ENCODE data around the gene LRRC71.
A peak's percentile ranks its signal among the peaks of the same experiment; 100 is the strongest.

The LRRC71 gene

GRCh38 chr1:156882543-156882942 is 37.9 kb upstream of the LRRC71 start:
- H3K27ac ChIP-seq (ENCODE audit: low read length), result no peak overlapping the region
- no peaks in the 10 kb centered on the region for H3K36me3 ChIP-seq (ENCODE audit: control insufficient read depth in 1 of 2, insufficient read depth in 2 of 2, low read length in 2 of 2)
- H3K27me3 ChIP-seq (ENCODE audit: low read depth, low read length), result peaks cover 6% of the 10 kb centered on the region
- H3K4me1 ChIP-seq (ENCODE audit: control insufficient read depth in 1 of 2, insufficient read depth in 2 of 2, low read length in 2 of 2), result no peaks in the 10 kb centered on the region
- no peak overlapping the region for H3K4me3 ChIP-seq (ENCODE audit: low read depth in 1 of 2, low read length in 2 of 2)
- no peaks in the 10 kb centered on the region for H3K9me3 ChIP-seq (ENCODE audit: control insufficient read depth in 1 of 2, low read length in 2 of 2)

GRCh38 chr1:156883919-156884318 is 36.5 kb upstream of the LRRC71 start:
- no peak overlapping the region for H3K4me3 ChIP-seq (ENCODE audit: low read depth in 1 of 2, low read length in 2 of 2)
- no peak overlapping the region for H3K27ac ChIP-seq (ENCODE audit: low read length)
- no peaks in the 10 kb centered on the region for H3K9me3 ChIP-seq (ENCODE audit: control insufficient read depth in 1 of 2, low read length in 2 of 2)
- no peaks in the 10 kb centered on the region for H3K4me1 ChIP-seq (ENCODE audit: control insufficient read depth in 1 of 2, insufficient read depth in 2 of 2, low read length in 2 of 2)
- peaks cover 6% of the 10 kb centered on the region for H3K27me3 ChIP-seq (ENCODE audit: low read depth, low read length)
- H3K36me3 ChIP-seq (ENCODE audit: control insufficient read depth in 1 of 2, insufficient read depth in 2 of 2, low read length in 2 of 2), result no peaks in the 10 kb centered on the region

DNA sequence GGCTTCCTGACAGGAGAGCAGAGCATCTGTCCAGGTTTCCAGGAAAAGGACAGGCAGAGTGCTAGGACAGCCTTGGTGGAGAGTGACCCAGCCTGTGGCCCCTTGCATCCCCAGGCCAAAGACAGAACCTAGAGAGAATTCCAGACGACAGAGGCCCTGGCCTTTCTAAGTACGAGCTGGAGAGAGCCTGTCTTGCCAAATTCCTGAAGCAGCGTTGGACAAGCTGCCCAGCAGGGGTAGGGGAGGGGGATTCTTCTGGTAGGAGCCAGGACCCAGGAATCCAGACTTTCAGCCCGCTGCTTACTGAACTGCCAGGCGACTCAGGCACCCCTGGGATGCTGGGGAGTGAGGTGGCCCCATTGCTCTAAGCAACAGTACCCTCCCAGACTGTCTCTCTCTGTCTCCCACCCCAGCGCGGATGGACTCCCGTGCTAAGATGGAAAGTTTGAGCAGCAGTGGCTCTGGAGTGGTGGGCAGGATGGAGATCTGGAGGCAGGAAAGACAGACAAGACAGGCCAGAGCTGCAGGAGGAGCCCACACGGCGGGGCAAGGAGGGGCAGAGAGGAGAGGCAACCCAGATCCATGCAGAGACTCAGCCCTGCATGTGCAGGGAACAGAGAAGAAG is 35.8 kb upstream of the LRRC71 start:
- H3K36me3 ChIP-seq (ENCODE audit: control insufficient read depth in 1 of 2, insufficient read depth in 2 of 2, low read length in 2 of 2), result no peaks in the 10 kb centered on the region
- H3K27me3 ChIP-seq (ENCODE audit: low read depth, low read length), result peaks cover 6% of the 10 kb centered on the region
- no peaks in the 10 kb centered on the region for H3K9me3 ChIP-seq (ENCODE audit: control insufficient read depth in 1 of 2, low read length in 2 of 2)
- no peaks in the 10 kb centered on the region for H3K4me1 ChIP-seq (ENCODE audit: control insufficient read depth in 1 of 2, insufficient read depth in 2 of 2, low read length in 2 of 2)
- no peak overlapping the region for H3K4me3 ChIP-seq (ENCODE audit: low read depth in 1 of 2, low read length in 2 of 2)
- H3K27ac ChIP-seq (ENCODE audit: low read length), result no peak overlapping the region

DNA sequence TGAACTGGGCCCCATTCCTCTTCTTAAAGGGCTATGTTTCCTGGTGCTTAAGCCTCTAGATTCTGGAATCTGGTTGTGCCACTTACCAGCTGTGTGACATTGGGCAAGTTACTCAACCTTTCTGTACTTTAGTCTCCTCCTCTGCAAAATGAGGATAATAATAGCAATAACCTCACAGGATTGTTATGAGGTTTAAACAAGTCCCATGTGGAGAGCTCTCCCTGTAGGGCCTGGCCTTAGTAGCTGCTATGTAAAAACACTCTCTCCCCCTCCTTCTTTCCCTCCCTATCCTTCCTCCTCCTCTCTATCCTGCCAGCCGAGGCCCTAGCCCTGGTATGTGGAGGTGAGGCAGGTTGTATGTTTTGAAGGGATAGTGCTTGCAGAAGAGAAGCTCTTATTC is 35.1 kb upstream of the LRRC71 start:
- peaks cover 6% of the 10 kb centered on the region for H3K27me3 ChIP-seq (ENCODE audit: low read depth, low read length)
- no peak overlapping the region for H3K4me3 ChIP-seq (ENCODE audit: low read depth in 1 of 2, low read length in 2 of 2)
- no peaks in the 10 kb centered on the region for H3K9me3 ChIP-seq (ENCODE audit: control insufficient read depth in 1 of 2, low read length in 2 of 2)
- H3K36me3 ChIP-seq (ENCODE audit: control insufficient read depth in 1 of 2, insufficient read depth in 2 of 2, low read length in 2 of 2), result no peaks in the 10 kb centered on the region
- H3K27ac ChIP-seq (ENCODE audit: low read length), result no peak overlapping the region
- H3K4me1 ChIP-seq (ENCODE audit: control insufficient read depth in 1 of 2, insufficient read depth in 2 of 2, low read length in 2 of 2), result no peaks in the 10 kb centered on the region

- H3K27me3 ChIP-seq (ENCODE audit: low read depth, low read length), result peaks cover 6% of the 10 kb centered on the region
- H3K4me3 ChIP-seq (ENCODE audit: low read depth in 1 of 2, low read length in 2 of 2), result no peak overlapping the region
These were observed 34.5 kb upstream of the LRRC71 start for GRCh38 chr1:156885880-156886355.

DNA sequence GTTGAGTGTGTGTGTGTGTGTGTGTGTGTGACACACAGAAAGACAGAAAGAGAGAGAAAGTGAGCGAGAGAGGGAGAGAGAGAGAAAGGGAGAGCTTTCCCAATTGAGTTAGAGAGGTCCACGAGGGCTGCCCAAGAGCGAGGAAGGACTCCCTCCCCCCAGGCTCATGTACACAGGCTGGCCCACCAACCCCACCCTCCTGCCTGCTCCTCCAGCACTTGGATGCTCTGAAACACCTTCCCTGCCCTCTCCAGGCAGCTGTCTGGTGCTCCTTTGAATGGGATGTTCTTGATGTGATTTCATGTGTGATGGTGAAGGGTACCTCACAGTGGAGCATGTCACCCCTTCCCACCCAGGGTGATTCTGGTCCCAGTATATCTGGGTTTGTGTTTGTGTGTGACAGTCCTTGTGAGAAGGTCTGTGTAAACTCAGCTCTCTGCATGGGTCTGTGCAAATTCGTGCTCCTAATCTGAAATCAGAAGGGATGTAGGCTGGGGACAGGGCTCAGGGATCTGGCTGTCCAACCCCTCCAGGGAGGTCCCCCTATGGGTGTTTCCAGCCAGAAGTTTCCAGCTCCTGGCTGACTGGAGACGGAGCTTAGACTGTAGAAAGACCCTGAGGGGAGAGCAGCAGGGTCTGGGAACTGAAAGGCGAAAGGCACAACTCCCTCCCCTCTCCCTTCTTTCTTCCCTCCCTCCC is 33.7 kb upstream of the LRRC71 start:
- Histone ChIP-seq H3K4me1 (ENCODE audit: control insufficient read depth in 1 of 2, insufficient read depth in 2 of 2, low read length in 2 of 2) (no peaks in the 10 kb centered on the region), H3K36me3 (ENCODE audit: control insufficient read depth in 1 of 2, insufficient read depth in 2 of 2, low read length in 2 of 2) (no peaks in the 10 kb centered on the region), H3K27ac (ENCODE audit: low read length) (no peak overlapping the region), H3K9me3 (ENCODE audit: control insufficient read depth in 1 of 2, low read length in 2 of 2) (no peaks in the 10 kb centered on the region), H3K4me3 (ENCODE audit: low read depth in 1 of 2, low read length in 2 of 2) (no peak overlapping the region), H3K27me3 (ENCODE audit: low read depth, low read length) (peaks cover 6% of the 10 kb centered on the region)

More at GRCh38 chr1:156885880-156886355, 34.5 kb upstream of the LRRC71 start:
- H3K9me3 ChIP-seq (ENCODE audit: control insufficient read depth in 1 of 2, low read length in 2 of 2), result no peaks in the 10 kb centered on the region
- H3K4me1 ChIP-seq (ENCODE audit: control insufficient read depth in 1 of 2, insufficient read depth in 2 of 2, low read length in 2 of 2), result no peaks in the 10 kb centered on the region
- H3K27ac ChIP-seq (ENCODE audit: low read length), result no peak overlapping the region
- no peaks in the 10 kb centered on the region for H3K36me3 ChIP-seq (ENCODE audit: control insufficient read depth in 1 of 2, insufficient read depth in 2 of 2, low read length in 2 of 2)

- Histone ChIP-seq H3K36me3 (ENCODE audit: control insufficient read depth in 1 of 2, insufficient read depth in 2 of 2, low read length in 2 of 2) (no peaks in the 10 kb centered on the region), H3K9me3 (ENCODE audit: control insufficient read depth in 1 of 2, low read length in 2 of 2) (no peaks in the 10 kb centered on the region), H3K27ac (ENCODE audit: low read length) (no peak overlapping the region), H3K4me3 (ENCODE audit: low read depth in 1 of 2, low read length in 2 of 2) (no peak overlapping the region), H3K4me1 (ENCODE audit: control insufficient read depth in 1 of 2, insufficient read depth in 2 of 2, low read length in 2 of 2) (no peaks in the 10 kb centered on the region), H3K27me3 (ENCODE audit: low read depth, low read length) (peaks cover 6% of the 10 kb centered on the region)
These were observed 33.1 kb upstream of the LRRC71 start for GRCh38 chr1:156887317-156887716.

GRCh38 chr1:156887734-156888133 is 32.7 kb upstream of the LRRC71 start:
- Histone ChIP-seq H3K9me3 (ENCODE audit: control insufficient read depth in 1 of 2, low read length in 2 of 2) (no peaks in the 10 kb centered on the region), H3K27ac (ENCODE audit: low read length) (no peak overlapping the region), H3K27me3 (ENCODE audit: low read depth, low read length) (peaks cover 6% of the 10 kb centered on the region), H3K36me3 (ENCODE audit: control insufficient read depth in 1 of 2, insufficient read depth in 2 of 2, low read length in 2 of 2) (no peaks in the 10 kb centered on the region), H3K4me3 (ENCODE audit: low read depth in 1 of 2, low read length in 2 of 2) (no peak overlapping the region), H3K4me1 (ENCODE audit: control insufficient read depth in 1 of 2, insufficient read depth in 2 of 2, low read length in 2 of 2) (no peaks in the 10 kb centered on the region)

DNA sequence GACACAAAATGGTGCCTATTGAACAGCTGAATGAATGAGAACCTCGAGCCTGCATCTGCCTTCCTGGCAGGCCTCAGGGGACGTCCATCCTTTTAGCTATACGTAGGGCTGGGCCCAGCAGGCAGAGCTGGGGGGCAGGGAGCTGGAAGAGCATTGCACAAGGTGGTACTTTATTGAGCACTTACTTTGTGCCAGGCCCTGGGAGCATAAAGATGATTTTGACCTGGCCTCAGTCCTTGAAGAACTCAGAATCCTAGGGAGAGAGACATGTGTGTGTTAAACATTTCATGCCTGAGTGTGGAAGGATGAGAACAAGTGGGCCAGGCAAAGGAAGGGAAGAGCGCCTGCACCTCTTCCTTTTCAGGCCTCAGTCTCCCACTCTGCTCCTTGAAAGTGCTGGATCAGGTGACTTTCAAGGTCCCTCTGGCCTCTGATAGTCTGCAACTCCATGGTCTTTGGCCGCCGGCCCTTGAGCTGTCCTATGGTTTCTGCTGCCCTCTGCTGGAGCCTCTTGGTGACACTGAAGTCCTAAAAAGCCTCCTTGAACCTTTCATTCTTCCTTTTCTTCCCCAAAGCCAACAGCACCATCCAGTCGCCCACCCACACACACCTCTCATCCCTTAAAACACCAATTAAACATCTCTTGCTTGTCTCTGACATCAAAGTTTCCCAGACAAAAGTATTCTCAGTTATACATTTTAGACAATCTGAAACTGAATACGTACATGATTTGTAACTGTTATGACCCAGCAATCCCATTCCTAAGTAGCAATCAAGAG is 30.4 kb upstream of the LRRC71 start:
- Histone ChIP-seq H3K9me3 (ENCODE audit: control insufficient read depth in 1 of 2, low read length in 2 of 2) (no peaks in the 10 kb centered on the region), H3K4me3 (ENCODE audit: low read depth in 1 of 2, low read length in 2 of 2) (no peak overlapping the region), H3K27me3 (ENCODE audit: low read depth, low read length) (peaks cover 13% of the 10 kb centered on the region), H3K27ac (ENCODE audit: low read length) (no peak overlapping the region), H3K36me3 (ENCODE audit: control insufficient read depth in 1 of 2, insufficient read depth in 2 of 2, low read length in 2 of 2) (no peaks in the 10 kb centered on the region), H3K4me1 (ENCODE audit: control insufficient read depth in 1 of 2, insufficient read depth in 2 of 2, low read length in 2 of 2) (peaks cover 0 to 3% of the 10 kb centered on the region in 2 donors)

- no peaks in the 10 kb centered on the region for H3K36me3 ChIP-seq (ENCODE audit: control insufficient read depth in 1 of 2, insufficient read depth in 2 of 2, low read length in 2 of 2)
- H3K9me3 ChIP-seq (ENCODE audit: control insufficient read depth in 1 of 2, low read length in 2 of 2), result no peaks in the 10 kb centered on the region
- H3K27me3 ChIP-seq (ENCODE audit: low read depth, low read length), result peaks cover 16% of the 10 kb centered on the region
- no peak overlapping the region for H3K27ac ChIP-seq (ENCODE audit: low read length)
- peak overlapping the region in 1 of 2 donors; percentile 47 for H3K4me3 ChIP-seq (ENCODE audit: low read depth in 1 of 2, low read length in 2 of 2)
- peaks cover 0 to 15% of the 10 kb centered on the region in 2 donors for H3K4me1 ChIP-seq (ENCODE audit: control insufficient read depth in 1 of 2, insufficient read depth in 2 of 2, low read length in 2 of 2)
These were observed 28.0 kb upstream of the LRRC71 start for GRCh38 chr1:156892190-156893047.
